ENCODE measurements around the gene LITAFD. TPM values are rescaled to one million over a fixed set of nuclear protein-coding genes. Genes with fewer than 3 reads are reported as not detected.

The LITAFD gene
- total RNA-seq, 1 donor from 2014 or later: not detected

DNA sequence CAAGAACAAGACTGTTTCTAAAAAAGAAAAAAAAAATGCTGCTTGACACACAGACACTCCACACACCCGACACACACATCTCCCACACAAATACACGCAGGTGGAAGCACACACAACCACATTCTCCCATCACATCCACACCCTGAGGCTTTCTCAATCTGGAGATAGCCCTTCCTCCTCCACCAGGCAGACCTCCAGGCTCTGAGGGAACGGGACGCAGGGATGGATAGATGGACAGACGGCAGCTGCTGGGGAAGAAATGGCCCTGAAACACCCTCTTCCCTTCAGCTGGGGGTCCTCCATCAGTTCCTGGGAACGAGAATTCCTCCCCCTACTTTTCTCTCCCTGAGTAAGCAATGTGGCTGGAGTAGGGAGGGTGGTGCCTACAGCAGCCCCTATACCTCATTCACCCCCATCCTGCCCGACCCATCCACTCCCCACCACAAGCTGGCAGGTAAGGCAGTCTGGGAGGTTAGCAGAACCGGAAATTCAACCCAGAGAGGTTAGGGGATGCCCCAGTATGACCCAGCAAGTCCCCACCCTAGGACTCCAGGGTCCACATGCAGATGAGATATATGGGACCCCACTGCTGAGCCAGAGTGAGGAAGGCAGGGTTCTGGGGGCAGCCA is 4.1 kb upstream of the LITAFD start:
- Mint-ChIP-seq H3K9me3 (ENCODE audit: unreplicated experiment) (no peaks in the 10 kb centered on the region), H3K36me3 (ENCODE audit: unreplicated experiment) (no peaks in the 10 kb centered on the region), H3K27ac (ENCODE audit: unreplicated experiment) (no peak overlapping the region), H3K27me3 (ENCODE audit: unreplicated experiment) (no peaks in the 10 kb centered on the region), H3K4me3 (ENCODE audit: unreplicated experiment) (no peak overlapping the region), H3K4me1 (ENCODE audit: unreplicated experiment) (peaks cover 7% of the 10 kb centered on the region)
- no peak for DNase-seq (ENCODE audit: extremely low spot score, unreplicated experiment)
- TF ChIP-seq, protein P1, sequence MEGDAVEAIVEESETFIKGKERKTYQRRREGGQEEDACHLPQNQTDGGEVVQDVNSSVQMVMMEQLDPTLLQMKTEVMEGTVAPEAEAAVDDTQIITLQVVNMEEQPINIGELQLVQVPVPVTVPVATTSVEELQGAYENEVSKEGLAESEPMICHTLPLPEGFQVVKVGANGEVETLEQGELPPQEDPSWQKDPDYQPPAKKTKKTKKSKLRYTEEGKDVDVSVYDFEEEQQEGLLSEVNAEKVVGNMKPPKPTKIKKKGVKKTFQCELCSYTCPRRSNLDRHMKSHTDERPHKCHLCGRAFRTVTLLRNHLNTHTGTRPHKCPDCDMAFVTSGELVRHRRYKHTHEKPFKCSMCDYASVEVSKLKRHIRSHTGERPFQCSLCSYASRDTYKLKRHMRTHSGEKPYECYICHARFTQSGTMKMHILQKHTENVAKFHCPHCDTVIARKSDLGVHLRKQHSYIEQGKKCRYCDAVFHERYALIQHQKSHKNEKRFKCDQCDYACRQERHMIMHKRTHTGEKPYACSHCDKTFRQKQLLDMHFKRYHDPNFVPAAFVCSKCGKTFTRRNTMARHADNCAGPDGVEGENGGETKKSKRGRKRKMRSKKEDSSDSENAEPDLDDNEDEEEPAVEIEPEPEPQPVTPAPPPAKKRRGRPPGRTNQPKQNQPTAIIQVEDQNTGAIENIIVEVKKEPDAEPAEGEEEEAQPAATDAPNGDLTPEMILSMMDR (IDR thresholded peaks at IDR 0.05): no peak

DNA sequence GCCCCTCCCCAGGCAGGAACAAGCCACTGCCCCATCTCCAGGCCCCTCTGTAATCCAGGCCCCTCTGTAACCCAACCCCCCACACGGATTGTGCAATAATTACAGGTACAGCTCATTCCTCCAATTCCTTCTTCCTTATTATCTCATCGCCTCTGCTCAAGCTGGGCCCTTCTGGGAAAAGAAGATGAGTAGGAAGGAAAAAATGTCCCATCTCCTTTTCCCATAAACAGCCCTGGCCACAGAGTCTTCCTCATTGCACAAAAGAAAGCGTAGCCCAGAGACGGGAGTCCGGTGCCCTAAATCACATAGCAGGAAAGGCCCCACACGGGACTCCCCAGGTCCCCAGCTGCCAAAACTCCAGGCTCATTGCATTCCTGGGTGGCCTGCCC is 3.6 kb upstream of the LITAFD start:
- H3K4me1 Mint-ChIP-seq (ENCODE audit: unreplicated experiment): peaks cover 7% of the 10 kb centered on the region
- no peaks in the 10 kb centered on the region for H3K27me3 Mint-ChIP-seq (ENCODE audit: unreplicated experiment)
- H3K9me3 Mint-ChIP-seq (ENCODE audit: unreplicated experiment): no peaks in the 10 kb centered on the region
- no peaks in the 10 kb centered on the region for H3K36me3 Mint-ChIP-seq (ENCODE audit: unreplicated experiment)
- TF ChIP-seq, protein P1 (IDR thresholded peaks at IDR 0.05): no peak
- H3K27ac Mint-ChIP-seq (ENCODE audit: unreplicated experiment): peak overlapping the region; percentile 14
- H3K4me3 Mint-ChIP-seq (ENCODE audit: unreplicated experiment): no peak overlapping the region
- DNase-seq (ENCODE audit: extremely low spot score, unreplicated experiment): no peak

DNA sequence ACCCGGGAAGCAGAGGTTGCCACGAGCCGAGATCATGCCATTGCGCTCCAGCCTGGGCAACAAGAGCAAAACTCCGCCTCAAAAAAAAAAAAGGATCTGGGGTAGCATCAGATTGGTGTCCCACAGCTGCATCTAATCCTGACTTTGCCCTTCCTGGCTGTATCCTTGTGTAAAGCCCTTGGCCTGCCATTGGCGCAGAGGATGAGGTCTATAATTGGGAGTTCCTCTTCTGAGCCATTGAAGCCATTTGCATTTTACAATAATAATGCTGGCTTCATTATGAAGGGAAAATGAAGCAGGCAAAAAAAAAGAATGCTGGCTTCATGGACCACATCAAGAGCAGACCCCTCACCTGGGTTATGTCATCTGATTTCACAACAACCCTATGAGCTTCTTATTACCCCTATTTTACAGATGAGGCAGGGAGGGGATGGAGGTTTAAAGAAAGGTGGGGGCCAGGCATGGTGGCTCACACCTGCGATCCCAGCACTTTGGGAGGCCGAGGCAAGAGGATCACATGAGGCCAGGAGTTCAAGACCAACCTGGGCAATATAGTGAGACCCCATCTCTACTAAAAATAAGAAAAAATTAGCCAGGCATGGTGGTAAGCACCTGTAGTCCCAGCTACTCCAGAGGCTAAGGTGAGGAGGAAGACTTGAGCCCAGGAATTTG is 1.2 kb upstream of the LITAFD start:
- H3K27ac Mint-ChIP-seq (ENCODE audit: unreplicated experiment): no peak overlapping the region
- no peak overlapping the region for H3K4me3 Mint-ChIP-seq (ENCODE audit: unreplicated experiment)
- TF ChIP-seq, protein P1 (IDR thresholded peaks at IDR 0.05): no peak
- DNase-seq (ENCODE audit: extremely low spot score, unreplicated experiment): no peak
- H3K9me3 Mint-ChIP-seq (ENCODE audit: unreplicated experiment): no peaks in the 10 kb centered on the region
- H3K36me3 Mint-ChIP-seq (ENCODE audit: unreplicated experiment): no peaks in the 10 kb centered on the region
- peaks cover 13% of the 10 kb centered on the region for H3K4me1 Mint-ChIP-seq (ENCODE audit: unreplicated experiment)
- H3K27me3 Mint-ChIP-seq (ENCODE audit: unreplicated experiment): no peaks in the 10 kb centered on the region

DNA sequence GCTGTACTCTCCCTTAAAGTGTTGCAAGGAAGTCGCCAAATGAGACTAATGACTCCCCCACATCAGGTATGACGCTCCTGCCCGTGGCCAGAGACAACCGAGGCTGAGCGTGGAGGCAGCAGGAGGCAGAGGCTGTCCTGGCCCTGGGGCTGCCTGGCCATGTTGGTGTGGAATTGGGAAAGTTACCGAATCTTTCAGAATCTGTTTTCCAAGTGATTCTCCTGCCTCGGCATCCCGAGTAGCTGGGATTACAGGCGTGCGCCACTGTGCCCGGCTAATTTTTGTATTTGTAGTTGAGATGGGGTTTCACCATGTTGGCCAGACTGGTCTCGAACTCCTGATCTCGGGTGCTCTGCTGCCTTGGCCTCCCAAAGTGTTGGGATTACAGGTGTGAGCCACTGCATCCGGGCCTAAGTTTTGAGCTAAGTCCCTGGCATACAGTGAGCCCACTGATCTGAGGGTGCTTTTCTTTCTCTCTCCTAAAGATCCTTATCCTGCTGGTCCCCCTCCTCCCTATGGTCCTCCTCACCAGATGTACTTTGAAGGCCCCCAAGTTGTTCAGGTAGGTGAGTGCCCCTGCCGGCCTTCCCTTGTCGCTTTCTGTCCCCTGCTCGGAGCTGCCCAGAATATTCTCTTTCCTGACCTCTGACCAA is 700 bp downstream of the LITAFD start:
- no peak overlapping the region for H3K27ac Mint-ChIP-seq (ENCODE audit: unreplicated experiment)
- no peak overlapping the region for H3K4me3 Mint-ChIP-seq (ENCODE audit: unreplicated experiment)
- peaks cover 23% of the 10 kb centered on the region for H3K4me1 Mint-ChIP-seq (ENCODE audit: unreplicated experiment)
- TF ChIP-seq, protein P1 (IDR thresholded peaks at IDR 0.05): no peak
- DNase-seq (ENCODE audit: extremely low spot score, unreplicated experiment): no peak
- no peaks in the 10 kb centered on the region for H3K27me3 Mint-ChIP-seq (ENCODE audit: unreplicated experiment)
- H3K36me3 Mint-ChIP-seq (ENCODE audit: unreplicated experiment): peaks cover 10% of the 10 kb centered on the region
- no peaks in the 10 kb centered on the region for H3K9me3 Mint-ChIP-seq (ENCODE audit: unreplicated experiment)

Data from osteocyte (in vitro differentiated cells).